Natural killer cell (primary cell): ENCODE results near the gene GPR152. TPM values are rescaled to one million over a fixed set of nuclear protein-coding genes. Genes with fewer than 3 reads are reported as not detected.
A peak's percentile ranks its signal among the peaks of the same experiment; 100 is the strongest.

Source experiments
- ATAC-seq, 3 donors: fragments of 150-1000 bp in 2 of 3; fragments of 200-7000 bp in 1 of 3; cut with Tn5 transposase; 1 replicate in 1 of 3; 2 replicates in 2 of 3; pipeline ENCODE4 v1.10.0; 2021; ENCODE audit warnings: mild to moderate bottlenecking in 2 of 3, moderate library complexity in 2 of 3
- DNase-seq, 2 donors: peaks; one replicate each; pipeline versions ENCODE4 v3.0.0 to v3.0.0-alpha.2; 2013 to 2021; ENCODE audit warnings: mixed read lengths in 1 of 2
- H3K27ac ChIP-seq: one replicate; pipeline ENCODE4 v1.5.1; 2013; ENCODE audit warnings: mild to moderate bottlenecking, low read length
- H3K27me3 ChIP-seq: one replicate; pipeline ENCODE4 v1.6.1; 2013; ENCODE audit warnings: low read length; ENCODE audit not compliant: control insufficient read depth, insufficient read depth
- H3K36me3 ChIP-seq: one replicate; pipeline ENCODE4 v1.6.1; 2013; ENCODE audit warnings: low read length; ENCODE audit not compliant: control insufficient read depth, insufficient read depth
- H3K4me1 ChIP-seq: one replicate; pipeline ENCODE4 v1.6.1; 2013; ENCODE audit warnings: low read length; ENCODE audit not compliant: control insufficient read depth, insufficient read depth
- H3K4me3 ChIP-seq: one replicate; pipeline ENCODE4 v1.5.1; 2013; ENCODE audit warnings: low read length
- H3K9me3 ChIP-seq: one replicate; pipeline ENCODE4 v1.6.1; 2013; ENCODE audit warnings: low read length; ENCODE audit not compliant: control insufficient read depth, insufficient read depth
- H3K27ac Mint-ChIP-seq, 2 donors: one replicate each; pipeline ENCODE4 v1.8.0; 2022; ENCODE audit warnings: mild to moderate bottlenecking in 2 of 2, mixed read lengths in 2 of 2, moderate library complexity in 1 of 2
- H3K27me3 Mint-ChIP-seq, 2 donors: one replicate each; pipeline ENCODE4 v1.8.0; 2022; ENCODE audit warnings: low read depth in 2 of 2, mixed read lengths in 2 of 2
- H3K36me3 Mint-ChIP-seq: one replicate; pipeline ENCODE4 v1.8.0; 2022; ENCODE audit warnings: mixed read lengths
- H3K4me1 Mint-ChIP-seq, 2 donors: one replicate each; pipeline ENCODE4 v1.8.0; 2022; ENCODE audit warnings: mixed read lengths in 2 of 2
- H3K4me3 Mint-ChIP-seq: one replicate; pipeline ENCODE4 v1.8.0; 2022; ENCODE audit warnings: mild to moderate bottlenecking, moderate library complexity, mixed read lengths
- H3K9me3 Mint-ChIP-seq, 2 donors: one replicate each; pipeline ENCODE4 v1.8.0; 2022; ENCODE audit warnings: mixed read lengths in 2 of 2
- WGBS: methylation state at CpG from one replicate; pipeline ENCODE4 v1.1.7; 2013; ENCODE audit warnings: missing lambda C conversion rate; ENCODE audit not compliant: insufficient coverage; 5-methylcytosine and 5-hydroxymethylcytosine counted together
- intact Hi-C: fragments of 100-400 bp; cut with micrococcal nuclease; formaldehyde crosslinking; loops from one replicate; pipeline ENCODE4 v1.14.2; 2022
- total RNA-seq, 4 donors: library from RNA; stranded (reverse); fragments of 120-200 nt in 1 of 4; gene quantifications; one replicate each; pipeline versions ENCODE4 v1.2.3 to v1.2.4, GENCODE V29; 2013 to 2022
- TF ChIP-seq, protein P1 (sequence below): fragments of 200-600 bp; IDR thresholded peaks from one replicate; pipeline ENCODE4 v1.8.0; 2022; ENCODE audit warnings: antibody characterized with exemption

Gene GPR152
- total RNA-seq, 3 donors from 2014 or later (not counting 1 experiment from before 2014, with no cell fraction given): 0.25 TPM; not detected in 2

DNA sequence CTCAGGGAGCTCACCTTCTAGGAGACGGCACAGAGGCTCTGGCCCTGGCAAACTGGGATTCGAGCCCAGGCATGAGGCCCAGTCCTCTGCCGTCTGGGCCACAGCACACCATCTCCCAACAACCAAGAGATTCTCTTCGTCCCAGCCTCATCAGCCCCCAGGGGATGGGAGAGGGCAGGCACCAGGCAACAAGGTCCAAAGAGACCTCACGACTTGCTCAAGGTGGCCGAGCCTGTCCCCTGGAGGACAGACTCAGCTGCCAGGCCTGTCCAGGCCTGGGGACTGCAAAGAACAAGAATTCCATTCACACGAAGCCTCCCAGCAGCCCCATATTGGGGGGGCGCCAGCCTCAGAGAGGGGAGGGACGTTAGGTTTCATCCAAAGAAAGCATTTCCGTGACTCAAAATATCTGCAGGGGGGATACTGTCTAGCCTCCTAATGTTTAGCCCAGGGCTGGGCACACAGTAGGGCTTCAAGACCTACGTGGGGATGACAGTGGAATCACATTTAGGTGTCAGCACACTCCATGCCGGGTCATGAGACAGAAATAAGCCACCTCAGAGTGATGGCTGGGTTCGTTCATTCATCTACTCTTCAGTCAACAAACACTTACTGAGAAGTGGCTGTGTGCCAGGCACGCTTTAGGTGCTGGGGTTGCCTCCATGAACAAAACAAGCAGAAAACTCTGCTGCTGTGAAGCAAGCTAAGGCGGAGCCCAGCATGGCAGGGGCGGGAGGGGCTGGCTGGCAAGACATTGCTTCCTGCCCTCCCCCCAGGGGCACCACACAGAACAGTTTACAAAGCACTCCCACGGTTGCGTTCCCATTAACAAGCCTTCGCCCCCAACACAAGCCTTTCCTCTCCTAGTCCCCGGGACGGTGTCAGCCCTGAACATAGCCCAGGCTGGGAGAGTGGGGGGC lies 35.9 kb downstream of the GPR152 start:
- 48% methylated on average over 21 of the region's 21 CpGs for WGBS
- H3K4me1 Mint-ChIP-seq: peaks cover 33 to 80% of the 10 kb centered on the region in 2 donors
- no peak for ATAC-seq

DNA sequence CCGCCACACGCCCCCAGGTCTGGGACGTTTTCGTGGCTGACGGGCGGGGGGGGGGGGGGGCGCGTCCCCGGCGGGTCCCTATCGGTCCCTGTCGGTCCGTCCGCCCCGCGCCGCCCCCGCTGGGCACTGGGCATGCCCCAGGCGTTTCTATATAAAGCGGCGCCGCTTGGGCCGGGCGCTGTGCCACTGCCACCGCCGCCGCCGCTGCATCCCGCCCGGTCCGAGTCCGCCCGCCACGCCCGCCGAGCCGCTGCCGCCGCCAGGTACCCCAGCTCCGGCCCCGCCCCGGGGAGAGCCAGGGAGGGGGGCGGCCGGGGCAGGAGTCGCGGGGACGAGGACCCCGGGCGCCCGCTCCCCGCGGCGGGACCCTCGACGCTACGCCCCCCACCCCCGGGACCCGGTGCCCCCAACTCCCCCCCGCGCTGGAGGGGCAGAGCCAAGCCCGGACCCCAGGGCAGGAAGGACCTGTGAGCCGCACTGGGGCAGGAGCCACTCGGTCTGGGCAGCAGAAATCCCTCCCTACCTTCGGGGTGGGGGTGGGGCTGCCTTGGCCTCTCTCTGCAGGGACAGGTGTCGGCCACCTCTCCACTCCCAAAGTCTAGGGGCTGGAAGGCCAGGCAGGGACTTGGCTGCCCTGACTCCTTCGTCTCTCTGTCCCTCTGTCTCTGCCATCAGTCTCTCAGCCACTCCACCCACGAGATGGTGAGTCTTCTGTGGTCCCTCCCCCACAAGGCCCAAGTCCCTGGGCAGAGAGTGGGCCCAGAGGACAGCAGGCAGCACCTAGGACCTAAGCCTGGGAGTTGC lies 36.8 kb downstream of the GPR152 start, which contains the start of gene CARNS1:
TSS of gene CARNS1 (plus strand) at position 178 of the 804 bp plus-strand sequence. CDS start at position 700, 522 bp downstream.
- Histone ChIP-seq H3K27ac (peak within 1 kb of the TSS; percentile 62), H3K36me3 (no peaks in the 10 kb centered on the region), H3K4me1 (peaks cover 94% of the 10 kb centered on the region), H3K4me3 (peak within 1 kb of the TSS; percentile 32), H3K9me3 (no peaks in the 10 kb centered on the region), H3K27me3 (no peaks in the 10 kb centered on the region)
- H3K4me1 Mint-ChIP-seq: peaks cover 31 to 85% of the 10 kb centered on the region in 2 donors
- DNase-seq (peak in 1 of 2 donors; percentile 35), ATAC-seq (peak in 2 of 3 donors; percentile 19 to 29)
- no peaks in the 10 kb centered on the region for H3K36me3 Mint-ChIP-seq
- peak within 1 kb of the TSS; percentile 66 to 87 for H3K27ac Mint-ChIP-seq
- WGBS: 4% methylated on average over 65 of the region's 67 CpGs
- no peaks in the 10 kb centered on the region for H3K9me3 Mint-ChIP-seq
- intact Hi-C loops: loop anchor here (1.0 kb wide), 1 partner anchor 31 kb away; no protein-coding TSS in a partner anchor
- H3K27me3 Mint-ChIP-seq: no peaks in the 10 kb centered on the region
- peak within 1 kb of the TSS; percentile 82 for H3K4me3 Mint-ChIP-seq
- TF ChIP-seq, protein P1, sequence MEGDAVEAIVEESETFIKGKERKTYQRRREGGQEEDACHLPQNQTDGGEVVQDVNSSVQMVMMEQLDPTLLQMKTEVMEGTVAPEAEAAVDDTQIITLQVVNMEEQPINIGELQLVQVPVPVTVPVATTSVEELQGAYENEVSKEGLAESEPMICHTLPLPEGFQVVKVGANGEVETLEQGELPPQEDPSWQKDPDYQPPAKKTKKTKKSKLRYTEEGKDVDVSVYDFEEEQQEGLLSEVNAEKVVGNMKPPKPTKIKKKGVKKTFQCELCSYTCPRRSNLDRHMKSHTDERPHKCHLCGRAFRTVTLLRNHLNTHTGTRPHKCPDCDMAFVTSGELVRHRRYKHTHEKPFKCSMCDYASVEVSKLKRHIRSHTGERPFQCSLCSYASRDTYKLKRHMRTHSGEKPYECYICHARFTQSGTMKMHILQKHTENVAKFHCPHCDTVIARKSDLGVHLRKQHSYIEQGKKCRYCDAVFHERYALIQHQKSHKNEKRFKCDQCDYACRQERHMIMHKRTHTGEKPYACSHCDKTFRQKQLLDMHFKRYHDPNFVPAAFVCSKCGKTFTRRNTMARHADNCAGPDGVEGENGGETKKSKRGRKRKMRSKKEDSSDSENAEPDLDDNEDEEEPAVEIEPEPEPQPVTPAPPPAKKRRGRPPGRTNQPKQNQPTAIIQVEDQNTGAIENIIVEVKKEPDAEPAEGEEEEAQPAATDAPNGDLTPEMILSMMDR: no peak

More for the DNA sequence above, 35.9 kb downstream of the GPR152 start:
- Histone ChIP-seq H3K27ac (peak overlapping the region; percentile 48), H3K4me1 (peaks cover 90% of the 10 kb centered on the region), H3K36me3 (no peaks in the 10 kb centered on the region), H3K9me3 (no peaks in the 10 kb centered on the region), H3K27me3 (no peaks in the 10 kb centered on the region), H3K4me3 (no peak overlapping the region)
- peak in 1 of 2 donors; percentile 94 for DNase-seq
- no peaks in the 10 kb centered on the region for H3K9me3 Mint-ChIP-seq
- H3K27me3 Mint-ChIP-seq: no peaks in the 10 kb centered on the region
- peak overlapping the region; percentile 82 for H3K4me3 Mint-ChIP-seq
- intact Hi-C loops: no loop called here
- no peaks in the 10 kb centered on the region for H3K36me3 Mint-ChIP-seq
- peak overlapping the region; percentile 66 to 87 for H3K27ac Mint-ChIP-seq
- TF ChIP-seq, protein P1: no peak

DNA sequence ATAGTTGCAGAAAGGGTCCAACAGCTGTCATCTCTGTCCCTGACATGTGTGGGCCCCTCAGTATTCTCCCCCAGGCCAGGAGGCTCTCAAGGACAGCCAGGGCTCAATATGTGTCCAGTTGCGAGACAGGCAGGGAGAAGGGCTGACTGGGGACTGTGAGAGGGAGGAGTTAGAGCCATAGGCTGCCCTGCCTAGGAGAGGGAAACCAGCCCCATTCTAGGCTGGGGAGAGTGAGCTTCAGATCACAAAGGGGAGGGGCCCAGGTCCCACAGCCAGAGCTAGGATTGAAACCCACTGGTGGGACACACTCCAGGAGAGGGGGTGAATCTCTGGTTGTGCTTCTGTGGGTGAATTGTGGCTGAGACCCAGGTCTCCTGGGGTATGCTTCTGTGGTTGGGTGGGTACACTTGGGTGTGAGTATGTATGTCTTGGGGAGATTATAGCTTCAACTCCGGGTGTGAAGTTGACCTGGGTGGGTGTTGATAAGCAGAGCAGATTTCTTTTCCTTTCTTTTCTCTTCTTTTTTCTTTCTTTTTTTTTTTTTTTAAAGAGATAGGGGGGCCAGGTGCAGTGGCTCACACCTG lies 39.2 kb downstream of the GPR152 start:
- TF ChIP-seq, protein P1: no peak
- Mint-ChIP-seq H3K36me3 (no peaks in the 10 kb centered on the region), H3K4me1 (peaks cover 38 to 85% of the 10 kb centered on the region in 2 donors), H3K27ac (peak overlapping the region; percentile 72 to 84), H3K9me3 (no peaks in the 10 kb centered on the region), H3K4me3 (peak overlapping the region; percentile 83), H3K27me3 (no peaks in the 10 kb centered on the region)
- H3K27me3 ChIP-seq: no peaks in the 10 kb centered on the region
- H3K4me3 ChIP-seq: no peak overlapping the region
- ATAC-seq (peak in 1 of 3 donors; percentile 5), DNase-seq (peak in 1 of 2 donors; percentile 33)
- intact Hi-C loops: no loop called here
- no peak overlapping the region for H3K27ac ChIP-seq
- WGBS: 57% methylated on average over 1 of the region's 2 CpGs
- H3K36me3 ChIP-seq: peaks cover 6% of the 10 kb centered on the region
- H3K4me1 ChIP-seq: peaks cover 96% of the 10 kb centered on the region
- H3K9me3 ChIP-seq: no peaks in the 10 kb centered on the region
